B cell (primary cell): ENCODE measurements around the gene BORCS8. TPM values are rescaled to one million over a fixed set of nuclear protein-coding genes. Genes with fewer than 3 reads are reported as not detected.

ENCODE experiments used
- ATAC-seq: fragments of 200-7000 bp; cut with Tn5 transposase; one replicate; pipeline ENCODE4 v1.10.0; 2021; ENCODE audit warnings: low read depth, mild to moderate bottlenecking, moderate number of reproducible peaks, moderate library complexity
- CTCF ChIA-PET: fragments of 350-600 bp; sonication (Branson Sonifier 250); formaldehyde crosslinking; loops from one replicate; lab custom pipeline; 2021; ENCODE audit warnings: antibody characterized with exemption, inconsistent platforms; lab: Charles Lee
- POLR2A ChIA-PET: fragments of 350-600 bp; sonication (Branson Sonifier 250); formaldehyde crosslinking; loops from one replicate; lab custom pipeline; 2021; ENCODE audit warnings: antibody characterized with exemption; lab: Charles Lee
- DNase-seq: peaks from one replicate; pipeline ENCODE4 v3.0.0; 2013
- H2AFZ ChIP-seq: 2 replicates; pipeline ENCODE4 v1.6.1; 2012; ENCODE audit warnings: mild to moderate bottlenecking, low read depth, low read length; ENCODE audit not compliant: insufficient read depth, poor library complexity, severe bottlenecking
- H3K27ac ChIP-seq, 2 donors: 1 replicate in 1 of 2; 2 replicates in 1 of 2; pipeline ENCODE4 v1.5.1; 2012 to 2013; ENCODE audit warnings: low read length in 2 of 2, mild to moderate bottlenecking in 2 of 2, moderate library complexity in 1 of 2
- H3K27me3 ChIP-seq, 4 experiments: fragments of 200-600 bp in 1 of 4; sonication (generic) in 1 of 4; replicated peaks in 1 of 4; 1 replicate in 2 of 4; 2 replicates in 2 of 4; pipeline versions ENCODE4 v1.6.1 to v1.7.0; 2013 to 2016; ENCODE audit warnings: low read length in 3 of 4, mild to moderate bottlenecking in 2 of 4, mixed read lengths in 1 of 4, moderate library complexity in 1 of 4; ENCODE audit not compliant: insufficient read depth in 4 of 4, control insufficient read depth in 3 of 4; ENCODE audit errors: control extremely low read depth in 1 of 4
- H3K36me3 ChIP-seq, 2 experiments: replicated peaks in 1 of 2; 1 replicate in 1 of 2; 2 replicates in 1 of 2; pipeline versions ENCODE4 v1.6.1 to v1.7.1; 2013; ENCODE audit warnings: low read length in 1 of 2; ENCODE audit not compliant: insufficient read depth in 2 of 2, control insufficient read depth in 1 of 2; ENCODE audit errors: control extremely low read depth in 1 of 2, extremely low read depth in 1 of 2
- H3K4me1 ChIP-seq, 2 donors: fragments of 200-600 bp in 1 of 2; sonication (generic) in 1 of 2; 1 replicate in 1 of 2; 2 replicates in 1 of 2; pipeline versions ENCODE4 v1.5.1 to v1.6.1; 2013 to 2017; ENCODE audit warnings: low read length in 2 of 2; ENCODE audit not compliant: control insufficient read depth in 2 of 2, insufficient read depth in 2 of 2
- H3K4me2 ChIP-seq: replicated peaks from 2 replicates; pipeline ENCODE3; 2012; ENCODE audit warnings: mild to moderate bottlenecking, low read depth, low read length; ENCODE audit not compliant: poor library complexity, severe bottlenecking
- H3K4me3 ChIP-seq, 5 experiments: fragments of 200-600 bp in 1 of 5; sonication (generic) in 1 of 5; 1 replicate in 3 of 5; 2 replicates in 2 of 5; pipeline versions ENCODE4 v1.5.1 to v1.7.0; 2011 to 2016; ENCODE audit warnings: low read length in 4 of 5, mild to moderate bottlenecking in 4 of 5, low read depth in 2 of 5, control low read depth in 1 of 5, moderate library complexity in 1 of 5; ENCODE audit not compliant: insufficient read depth in 1 of 5; ENCODE audit errors: control extremely low read depth in 1 of 5, extremely low read depth in 1 of 5
- H3K79me2 ChIP-seq: fragments of 200-600 bp; sonication (generic); one replicate; pipeline ENCODE4 v1.6.0; 2016; ENCODE audit warnings: low read length; ENCODE audit not compliant: control insufficient read depth, insufficient read depth
- H3K9ac ChIP-seq: fragments of 200-600 bp; sonication (generic); 2 replicates; pipeline ENCODE4 v1.6.1; 2017; ENCODE audit warnings: mild to moderate bottlenecking, low read length, moderate library complexity
- H3K9me3 ChIP-seq, 3 donors: one replicate each; pipeline versions ENCODE4 v1.6.1 to v1.7.1; 2013; ENCODE audit warnings: low read length in 2 of 3; ENCODE audit not compliant: control insufficient read depth in 2 of 3, insufficient read depth in 1 of 3; ENCODE audit errors: control extremely low read depth in 1 of 3
- H4K20me1 ChIP-seq: 2 replicates; pipeline ENCODE4 v1.6.0; 2012; ENCODE audit warnings: mild to moderate bottlenecking, low read length; ENCODE audit not compliant: insufficient read depth, control insufficient read depth, poor library complexity, severe bottlenecking
- H3K27ac Mint-ChIP-seq: one replicate; pipeline ENCODE4 v1.8.0; 2021; ENCODE audit warnings: mixed read lengths
- H3K27me3 Mint-ChIP-seq: one replicate; pipeline ENCODE4 v1.8.0; 2021; ENCODE audit warnings: mixed read lengths
- H3K4me1 Mint-ChIP-seq: one replicate; pipeline ENCODE4 v1.8.0; 2021; ENCODE audit warnings: mixed read lengths
- H3K4me3 Mint-ChIP-seq: one replicate; pipeline ENCODE4 v1.8.0; 2021; ENCODE audit warnings: mixed read lengths
- H3K9me3 Mint-ChIP-seq: one replicate; pipeline ENCODE4 v1.8.0; 2022; ENCODE audit warnings: mixed read lengths; ENCODE audit not compliant: insufficient read depth
- CTCF ChIP-seq: fragments of 200-600 bp; IDR thresholded peaks from one replicate; pipeline ENCODE4 v1.8.0; 2022; ENCODE audit warnings: antibody characterized with exemption, mild to moderate bottlenecking
- EZH2 ChIP-seq: IDR thresholded peaks from 2 replicates; pipeline ENCODE4 v1.6.1; 2012; ENCODE audit warnings: borderline replicate concordance, low read depth, mild to moderate bottlenecking, moderate library complexity, low read length; ENCODE audit not compliant: insufficient read depth, poor library complexity, severe bottlenecking
- WGBS: methylation state at CpG from one replicate; pipeline ENCODE4 v1.1.5; 2013; ENCODE audit warnings: missing lambda C conversion rate; ENCODE audit not compliant: insufficient coverage; 5-methylcytosine and 5-hydroxymethylcytosine counted together
- intact Hi-C: fragments of 100-400 bp; cut with micrococcal nuclease; formaldehyde crosslinking; loops from one replicate; pipeline ENCODE4 v1.10.0; 2022
- polyA plus RNA-seq: library from polyadenylated mRNA; depleted of rRNA; stranded (reverse); fragments of >200 nt; gene quantifications from 2 replicates; pipeline ENCODE4 v1.2.3, GENCODE V29; 2012
- total RNA-seq, 2 donors: library from RNA; stranded (reverse); fragments of 120-200 nt in 1 of 2; gene quantifications; 1 replicate in 1 of 2; 2 replicates in 1 of 2; pipeline versions ENCODE4 v1.2.3 to v1.2.4, GENCODE V29; 2013 to 2022

BORCS8 gene
- total and polyA plus RNA-seq, 2 donors (not counting 1 experiment from before 2014, with no cell fraction given) = 37.6 to 63.1 TPM

GRCh38 chr19:19165396-19165795, 26.6 kb downstream of the BORCS8 start:
- intact Hi-C loops = no loop called here
- Mint-ChIP-seq H3K4me3 (no peak overlapping the region), H3K9me3 (no peaks in the 10 kb centered on the region), H3K4me1 (peaks cover 36% of the 10 kb centered on the region), H3K27ac (peak overlapping the region; percentile 53), H3K27me3 (peaks cover 8% of the 10 kb centered on the region)
- Histone ChIP-seq H3K4me1 (peaks cover 20 to 36% of the 10 kb centered on the region in 2 donors), H2AFZ (no peak overlapping the region), H3K79me2 (no peaks in the 10 kb centered on the region), H3K36me3 (no peaks in the 10 kb centered on the region), H3K27me3 (peaks cover 0 to 11% (median under 1%) of the 10 kb centered on the region in 4 experiments), H3K27ac (no peak overlapping the region), H3K4me3 (no peak overlapping the region), H3K4me2 (no peak overlapping the region), H3K9ac (no peak overlapping the region), H4K20me1 (no peaks in the 10 kb centered on the region), H3K9me3 (peaks cover 0 to 2% (median 0%) of the 10 kb centered on the region in 3 donors)
- WGBS = 100% methylated on average over 1 of the region's 1 CpG
- ATAC-seq = no peak
- CTCF ChIA-PET = no interaction called here
- DNase-seq = no peak
- POLR2A ChIA-PET = no interaction called here
- no peak for TF ChIP-seq CTCF

- Mint-ChIP-seq H3K4me1 (peaks cover 34% of the 10 kb centered on the region), H3K27ac (no peak overlapping the region), H3K27me3 (no peaks in the 10 kb centered on the region), H3K9me3 (no peaks in the 10 kb centered on the region), H3K4me3 (no peak overlapping the region)
- Histone ChIP-seq H3K4me3 (no peak overlapping the region), H3K4me1 (peaks cover 24 to 49% of the 10 kb centered on the region in 2 donors), H3K79me2 (no peaks in the 10 kb centered on the region), H3K9ac (no peak overlapping the region), H3K9me3 (no peaks in the 10 kb centered on the region), H4K20me1 (no peaks in the 10 kb centered on the region), H2AFZ (no peak overlapping the region), H3K36me3 (no peaks in the 10 kb centered on the region), H3K27me3 (no peaks in the 10 kb centered on the region), H3K27ac (no peak overlapping the region), H3K4me2 (no peak overlapping the region)
- TF ChIP-seq EZH2 (no peak), CTCF (no peak)
- WGBS = 91% methylated on average over 7 of the region's 7 CpGs
- ATAC-seq (no peak), DNase-seq (no peak)
- intact Hi-C loops = no loop called here
- CTCF ChIA-PET = interaction anchor here (1.0 to 5.6 kb wide), 2 partner anchors 12 to 16 kb away, joined by 3 to 48 read pairs; no protein-coding TSS in a partner anchor
- POLR2A ChIA-PET = interaction anchor here (0.7 kb wide), 1 partner anchor 353 kb away, joined by 3 read pairs; the partner anchor contains the start of gene TSSK6
Observed at GRCh38 chr19:19162495-19162894, 29.5 kb downstream of the BORCS8 start.
